HG03060 (cell line): ENCODE measurements around the gene GIMAP5.

ENCODE experiments used
- ATAC-seq: cut with Tn5 transposase; IDR thresholded peaks from one replicate; pipeline ENCODE4 v1.9.1; 2021; ENCODE audit warnings: low read depth, moderate number of reproducible peaks; ENCODE audit not compliant: unreplicated experiment

GIMAP5 gene

DNA sequence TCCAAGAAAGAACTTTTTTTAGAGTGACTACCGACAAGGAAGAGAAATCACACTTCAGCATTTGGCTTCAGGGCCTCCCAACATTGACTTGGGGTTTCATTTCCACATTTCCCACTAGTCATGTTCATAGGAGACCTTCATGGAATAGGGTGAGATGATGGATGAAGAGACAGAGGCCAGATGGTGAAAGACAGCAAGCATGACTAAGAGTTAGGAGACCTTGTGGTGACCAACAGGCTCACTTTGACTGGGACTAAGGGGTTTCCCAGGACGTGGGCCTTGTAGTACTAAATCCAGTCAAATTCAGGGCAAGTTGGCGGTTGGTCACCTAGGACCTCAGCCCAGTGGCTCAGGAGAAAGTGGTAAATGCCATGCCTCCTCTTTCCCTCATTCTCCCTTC lies 3.0 kb upstream of the GIMAP5 start:
- no peak for ATAC-seq

DNA sequence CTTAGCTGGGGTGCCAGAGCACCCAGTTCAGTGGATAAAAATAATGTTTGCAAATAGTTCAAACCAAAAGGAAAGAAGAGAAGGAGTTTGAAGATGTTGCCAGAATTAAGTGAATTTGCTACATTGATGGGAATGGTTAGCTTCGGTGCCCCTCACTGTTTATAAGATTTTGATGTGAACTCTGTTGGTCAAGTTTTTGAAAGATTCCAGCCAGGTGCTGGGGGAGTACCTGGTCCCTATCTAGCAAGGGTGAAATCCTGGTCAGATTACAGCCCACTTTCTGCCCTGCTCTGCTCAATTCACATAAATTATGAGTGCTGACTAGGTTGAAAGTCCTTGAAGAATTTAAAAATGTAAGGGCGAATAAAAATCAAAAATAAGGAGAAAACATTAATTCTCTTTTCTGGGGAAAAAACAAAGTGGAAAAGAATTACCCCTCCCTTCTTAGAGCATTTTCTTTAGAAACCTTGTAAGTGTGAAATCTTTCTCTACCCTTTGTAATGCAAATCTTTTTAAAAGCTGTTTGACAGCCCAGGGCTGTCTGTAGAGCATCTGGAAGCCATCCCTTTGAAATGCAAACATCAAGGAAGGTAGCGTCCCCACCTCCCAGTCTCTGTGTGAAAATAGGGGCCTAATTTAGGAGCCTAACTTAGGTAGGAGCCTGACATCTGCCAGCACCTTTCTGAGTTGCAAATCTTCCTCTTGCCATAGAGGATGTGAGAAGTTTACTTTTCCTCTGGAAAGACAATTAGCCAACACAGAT lies 1.4 kb upstream of the GIMAP5 start:
- ATAC-seq, result no peak

DNA sequence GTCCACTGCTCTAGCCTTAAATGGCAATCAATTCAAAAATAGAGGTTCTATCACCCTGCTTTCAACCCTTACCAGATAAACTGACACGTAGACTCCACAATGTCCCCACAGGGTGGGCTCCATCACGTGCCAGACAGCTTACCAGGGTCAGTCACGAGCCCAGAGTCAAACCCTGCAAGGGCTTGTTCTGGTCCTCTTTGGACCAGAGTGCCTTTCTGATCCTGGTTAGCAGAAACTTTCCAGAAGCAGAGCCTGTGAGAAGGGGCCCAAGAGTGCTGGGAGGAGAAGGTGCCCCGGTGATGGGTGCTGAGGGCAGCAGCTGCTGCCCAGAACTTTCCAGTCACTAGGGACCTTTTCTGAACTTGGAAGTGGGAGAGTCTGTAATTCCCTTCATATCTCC lies 354 bp upstream of the GIMAP5 start:
- ATAC-seq, result no peak

DNA sequence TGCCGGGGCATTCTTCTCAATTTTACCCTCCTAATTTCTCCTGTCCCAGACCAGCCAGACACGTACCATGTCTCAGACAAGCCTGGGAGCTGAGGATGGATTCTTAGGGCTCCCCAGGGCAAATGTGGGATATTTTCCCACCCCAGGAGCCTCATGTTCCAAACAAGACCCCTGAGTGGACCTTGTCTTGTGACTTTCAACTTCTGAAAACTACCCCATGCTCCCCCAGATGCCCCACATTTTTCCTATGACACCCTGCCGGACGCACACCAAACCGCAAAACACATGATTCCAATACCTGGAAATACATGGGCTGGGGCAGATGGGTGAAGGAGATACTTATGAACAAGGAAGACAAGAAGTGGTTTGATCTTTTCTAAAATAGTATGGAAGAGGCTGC lies 874 bp downstream of the GIMAP5 start:
- ATAC-seq, result no peak

DNA sequence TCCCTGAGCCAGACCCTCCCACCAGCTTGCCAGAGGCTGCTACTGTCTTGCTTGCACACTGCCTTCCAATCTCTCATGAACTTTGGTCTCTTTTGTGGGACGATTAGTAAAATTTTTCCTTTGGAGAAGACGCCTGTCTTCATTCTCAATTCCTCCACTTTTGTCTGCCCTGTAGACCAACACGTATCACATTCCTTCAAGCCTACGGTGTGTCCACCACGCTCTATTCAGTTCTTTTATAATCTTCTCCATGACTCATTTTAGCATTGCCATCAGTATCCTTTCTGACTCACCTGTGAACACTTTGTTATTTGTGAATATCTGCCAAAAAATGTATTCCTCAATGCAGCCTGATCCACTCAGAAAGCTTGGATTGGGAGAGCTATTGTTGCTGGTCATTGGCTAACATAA lies 1.4 kb downstream of the GIMAP5 start:
- ATAC-seq, result no peak

DNA sequence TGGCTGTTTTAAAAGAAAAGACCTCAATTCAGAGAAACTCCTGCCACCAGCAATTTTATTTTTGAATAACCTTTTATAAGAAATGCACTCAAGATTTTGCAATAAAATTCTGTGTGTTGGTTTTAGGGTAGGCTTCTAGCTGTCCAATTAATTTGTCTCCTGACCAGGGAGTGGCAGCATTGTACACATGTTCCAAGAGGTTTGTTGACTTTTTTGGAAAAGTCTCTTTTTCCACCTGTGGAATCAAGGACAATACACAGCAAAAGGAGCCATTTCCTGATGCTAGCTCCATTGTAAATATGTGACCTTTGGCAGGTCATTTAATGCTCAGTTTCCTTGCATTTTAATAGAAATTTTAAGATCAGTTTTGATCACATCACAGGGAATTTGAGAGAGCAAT lies 1.8 kb downstream of the GIMAP5 start:
- no peak for ATAC-seq

DNA sequence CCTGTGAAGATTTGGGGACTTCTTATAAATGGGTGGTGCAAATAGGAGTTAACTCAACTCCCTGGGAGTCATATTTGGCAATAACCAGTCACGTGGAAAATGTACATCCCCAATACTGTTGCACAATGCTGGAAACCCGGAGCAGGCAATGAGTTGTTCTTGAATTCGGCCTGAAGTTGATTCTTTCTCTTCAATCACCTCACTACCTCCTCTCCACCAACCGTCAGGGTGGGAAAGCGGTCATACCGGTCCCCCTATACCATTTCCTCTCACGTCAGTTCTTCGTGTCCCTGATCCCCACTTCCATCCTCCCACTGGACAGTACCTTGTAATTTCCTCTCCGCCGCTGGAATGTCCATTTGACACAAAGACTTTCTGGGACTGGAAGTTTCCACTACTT lies 2.8 kb downstream of the GIMAP5 start:
- no peak for ATAC-seq

DNA sequence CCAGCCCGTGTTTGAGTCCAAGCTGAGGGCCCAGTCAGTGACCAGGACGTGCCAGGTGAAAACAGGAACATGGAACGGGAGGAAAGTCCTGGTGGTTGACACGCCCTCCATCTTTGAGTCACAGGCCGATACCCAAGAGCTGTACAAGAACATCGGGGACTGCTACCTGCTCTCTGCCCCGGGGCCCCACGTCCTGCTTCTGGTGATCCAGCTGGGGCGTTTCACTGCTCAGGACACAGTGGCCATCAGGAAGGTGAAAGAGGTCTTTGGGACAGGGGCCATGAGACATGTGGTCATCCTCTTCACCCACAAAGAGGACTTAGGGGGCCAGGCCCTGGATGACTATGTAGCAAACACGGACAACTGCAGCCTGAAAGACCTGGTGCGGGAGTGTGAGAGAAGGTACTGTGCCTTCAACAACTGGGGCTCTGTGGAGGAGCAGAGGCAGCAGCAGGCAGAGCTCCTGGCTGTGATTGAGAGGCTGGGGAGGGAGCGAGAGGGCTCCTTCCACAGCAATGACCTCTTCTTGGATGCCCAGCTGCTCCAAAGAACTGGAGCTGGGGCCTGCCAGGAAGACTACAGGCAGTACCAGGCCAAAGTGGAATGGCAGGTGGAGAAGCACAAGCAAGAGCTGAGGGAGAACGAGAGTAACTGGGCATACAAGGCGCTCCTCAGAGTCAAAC lies 5.2 kb downstream of the GIMAP5 start:
- no peak for ATAC-seq

DNA sequence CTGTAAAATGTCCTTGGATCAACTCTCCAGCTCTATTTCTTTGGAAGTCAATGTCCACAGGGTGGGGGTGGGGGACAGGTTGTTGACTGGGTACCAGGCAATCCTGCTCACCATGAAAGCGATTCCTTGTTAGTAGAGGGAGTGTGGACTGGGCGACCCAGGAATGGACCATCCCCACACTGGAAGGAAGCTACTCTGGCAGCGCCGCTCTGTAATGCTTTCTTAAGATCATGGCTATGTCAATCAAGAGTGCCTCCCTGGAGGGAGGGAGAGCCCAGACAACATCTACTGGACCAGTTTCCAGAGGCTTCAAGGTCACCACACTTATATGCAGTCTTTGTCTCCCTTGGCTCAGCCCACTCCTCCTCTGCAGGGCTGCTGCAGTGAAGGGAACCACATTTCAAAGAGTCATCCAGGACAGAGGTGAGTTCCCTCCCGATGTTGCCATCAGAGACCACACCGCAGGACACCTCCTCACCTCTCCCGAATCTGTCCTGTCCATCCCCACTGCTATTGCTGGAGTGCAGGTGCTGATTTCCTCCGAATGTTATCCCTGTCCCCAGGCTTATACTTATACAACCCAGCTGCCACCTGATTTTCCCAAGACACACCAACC lies 6.9 kb downstream of the GIMAP5 start:
- no peak for ATAC-seq

DNA sequence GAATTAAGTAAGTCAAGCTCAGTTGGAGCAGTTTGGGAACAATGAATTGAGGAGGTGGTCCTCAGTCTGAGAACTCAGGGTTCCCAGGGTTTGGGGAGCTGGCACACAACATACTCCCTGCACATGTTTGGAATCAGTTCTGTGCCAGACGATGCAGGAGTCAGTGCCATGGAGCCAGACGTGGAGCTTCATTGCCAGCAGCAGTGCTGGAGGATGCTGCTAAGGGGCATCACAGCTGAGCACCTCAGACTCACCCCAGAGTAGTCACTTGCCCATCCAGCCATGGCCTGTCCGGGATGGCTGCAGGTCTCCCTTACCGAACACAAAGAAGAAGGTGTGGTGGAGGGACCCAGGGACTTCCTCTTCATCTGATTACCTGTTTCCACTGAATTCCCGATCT lies 7.9 kb downstream of the GIMAP5 start:
- no peak for ATAC-seq

DNA sequence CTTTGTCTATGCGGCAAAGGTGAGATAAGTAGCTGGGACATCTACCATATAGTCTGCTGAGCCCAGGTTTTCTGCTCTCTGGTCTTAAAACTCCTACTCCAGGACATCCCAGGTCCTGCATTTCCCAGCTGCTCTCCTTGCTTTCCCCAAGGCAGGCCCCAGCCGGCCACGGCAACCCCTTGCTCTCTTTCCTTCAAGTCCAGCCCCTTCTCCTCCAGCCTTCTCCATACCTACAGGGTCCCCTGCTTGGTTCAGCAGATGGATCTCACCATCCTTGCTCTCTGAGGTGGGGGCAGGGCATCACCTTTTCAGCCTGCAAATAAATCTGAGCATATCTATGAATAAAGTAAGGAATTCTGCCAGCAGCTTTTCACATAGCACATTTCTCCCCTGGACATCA lies 8.7 kb downstream of the GIMAP5 start:
- no peak for ATAC-seq

DNA sequence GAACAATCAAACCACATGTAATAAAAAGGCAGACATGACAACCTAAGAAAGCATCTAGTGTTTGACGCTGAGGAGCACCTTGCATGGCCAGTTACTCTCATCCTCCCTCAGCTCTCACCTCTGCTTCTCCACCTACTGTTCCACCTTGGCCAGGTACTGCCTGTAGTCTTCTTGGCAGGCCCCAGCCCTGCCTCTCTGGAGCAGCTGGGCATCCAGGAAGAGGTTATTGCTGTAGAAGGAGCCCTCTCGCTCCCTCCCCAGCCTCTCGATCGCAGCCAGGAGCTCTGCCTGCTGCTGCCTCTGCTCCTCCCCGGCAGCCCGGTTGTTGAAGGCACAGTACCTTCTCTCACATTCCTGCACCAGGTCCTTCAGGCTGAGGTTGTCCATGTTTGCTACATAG lies 9.7 kb downstream of the GIMAP5 start:
- ATAC-seq, result no peak

DNA sequence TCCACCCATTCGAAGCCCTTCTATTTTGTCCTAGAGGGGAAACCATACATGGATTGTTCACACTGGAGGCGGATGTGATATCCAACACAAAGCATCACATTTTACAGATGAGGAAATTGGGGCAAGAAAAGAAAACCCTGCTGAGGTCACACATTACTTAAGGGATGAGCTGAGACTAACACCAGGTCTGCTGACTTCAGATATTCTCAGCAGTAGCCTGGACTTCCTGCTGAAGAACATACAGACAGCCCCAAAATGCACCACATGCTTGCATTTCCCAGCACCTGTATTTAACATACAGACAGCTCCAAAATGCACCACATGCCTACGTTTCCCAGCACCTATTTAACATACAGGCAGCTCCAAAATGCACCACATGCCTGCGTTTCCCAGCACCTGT lies 11.2 kb downstream of the GIMAP5 start:
- no peak for ATAC-seq

DNA sequence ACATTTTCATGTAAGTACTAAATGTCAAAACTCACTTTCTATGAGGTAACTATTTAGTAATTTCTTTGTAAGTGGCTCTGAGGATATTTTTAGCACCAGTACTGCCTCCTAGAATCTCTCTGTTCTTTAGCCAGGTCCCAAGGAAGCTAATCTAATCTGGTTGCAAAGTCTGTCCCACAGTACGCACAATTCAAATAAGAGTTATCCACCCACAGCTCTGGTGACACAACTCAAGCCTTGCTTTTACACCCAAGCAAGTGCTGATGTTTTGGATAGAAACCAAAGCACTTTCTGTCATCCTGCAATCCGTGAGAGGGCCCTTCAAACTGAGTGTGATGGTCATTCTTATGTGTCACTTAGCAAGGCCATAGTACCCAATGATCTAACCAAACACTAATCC lies 14.5 kb downstream of the GIMAP5 start:
- no peak for ATAC-seq

DNA sequence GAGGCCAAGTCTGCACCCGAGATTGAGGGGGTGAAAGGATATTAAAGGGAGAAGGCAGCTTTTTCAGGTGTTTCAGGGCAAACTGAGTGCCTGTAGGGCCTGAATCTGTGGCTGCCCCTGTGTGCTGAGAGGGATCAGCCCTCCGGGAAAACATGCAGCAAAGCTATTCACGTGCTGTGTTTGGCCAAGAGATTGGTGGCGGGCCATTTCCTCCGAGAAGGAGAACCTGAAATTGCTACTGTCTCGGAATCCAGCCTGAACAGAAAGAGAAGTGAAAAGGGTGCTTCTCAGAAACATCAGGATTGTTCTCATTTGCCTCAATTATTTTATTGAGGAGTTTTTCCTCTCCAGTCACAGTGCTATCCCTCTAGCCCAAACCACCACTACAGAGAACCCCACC lies 16.0 kb downstream of the GIMAP5 start:
- ATAC-seq, result no peak

DNA sequence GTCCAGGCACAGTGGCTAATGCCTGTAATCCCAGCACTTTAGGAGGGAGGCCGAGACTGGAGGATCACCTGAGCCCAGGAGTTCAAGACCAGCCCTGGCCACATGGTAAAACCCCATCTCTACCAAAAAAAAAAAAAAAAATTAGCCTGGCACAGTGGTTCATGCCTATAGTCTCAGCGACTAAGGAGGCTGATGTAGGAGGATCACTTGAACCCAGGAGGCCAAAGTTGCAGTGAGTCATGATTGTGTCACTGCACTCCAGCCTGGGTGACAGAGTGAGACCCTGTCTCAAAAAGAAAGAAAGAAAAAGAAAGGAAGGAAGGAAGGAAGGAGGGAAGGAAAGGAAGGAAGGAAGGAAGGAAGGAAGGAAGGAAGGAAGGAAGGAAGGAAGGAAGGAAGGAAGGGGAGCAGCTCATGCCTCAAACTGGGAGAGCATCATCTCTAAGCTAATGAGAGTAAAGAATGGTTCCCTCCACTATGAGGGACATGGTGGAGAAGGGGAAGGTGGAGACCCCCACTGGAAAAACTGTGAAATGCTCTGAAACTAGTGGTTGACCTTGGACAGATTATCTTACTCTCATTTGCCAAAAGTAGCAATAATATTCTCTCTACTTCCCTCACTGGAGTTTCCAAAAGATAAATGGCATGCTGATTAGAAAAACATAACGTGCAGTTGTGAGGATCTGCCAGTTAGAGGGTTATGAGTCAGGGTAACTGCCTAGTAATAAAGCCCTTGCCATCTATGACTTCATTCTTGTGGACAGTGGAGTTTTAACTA lies 16.8 kb downstream of the GIMAP5 start:
- ATAC-seq, result no peak

DNA sequence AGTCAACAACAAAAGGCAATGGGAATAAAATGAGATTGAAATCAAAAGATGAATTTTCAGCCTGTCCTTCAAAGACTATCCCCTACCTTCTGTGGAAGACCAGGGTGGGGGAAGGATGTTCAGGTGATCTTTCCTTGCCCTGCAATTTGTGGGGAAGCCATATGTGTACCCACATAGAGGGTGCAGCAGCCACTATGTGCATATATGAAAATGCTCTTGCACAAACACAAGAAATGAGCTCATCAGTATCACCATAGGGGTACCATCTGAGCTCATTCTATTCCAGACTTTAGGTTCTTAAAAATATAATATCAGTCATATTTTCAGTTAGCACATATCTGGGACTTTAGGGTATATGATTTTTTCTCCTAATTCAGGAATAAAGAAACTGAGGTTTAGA lies 17.7 kb downstream of the GIMAP5 start:
- ATAC-seq, result no peak

DNA sequence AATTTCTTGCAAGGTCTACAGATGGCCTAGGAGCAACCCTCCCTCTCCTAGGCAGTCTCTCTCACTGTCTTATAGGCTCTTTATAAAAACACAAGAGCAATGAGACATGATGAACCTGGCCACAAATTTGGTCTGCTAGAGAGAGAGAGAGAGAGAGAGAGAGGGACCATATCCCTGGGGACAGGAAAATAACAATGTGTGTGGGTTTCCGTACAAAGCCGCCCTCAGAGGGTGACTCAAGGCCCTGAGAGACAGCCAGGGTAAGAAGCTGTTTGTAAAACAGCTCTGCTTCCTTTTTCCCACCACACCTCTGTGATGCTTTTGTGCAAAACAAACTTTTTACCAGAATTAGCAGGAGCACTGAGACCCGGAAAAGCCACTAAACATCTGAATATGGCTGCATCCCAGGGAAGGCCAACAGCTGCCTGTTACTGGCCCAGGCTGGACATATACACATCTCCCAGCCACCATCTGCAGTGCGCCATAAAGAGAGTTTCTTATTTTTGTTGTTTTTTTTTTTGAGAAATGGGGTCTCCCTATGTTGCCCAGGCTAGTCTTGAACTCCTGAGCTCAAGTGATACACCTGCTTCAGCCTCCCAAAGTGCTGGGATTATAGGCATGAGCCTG lies 18.4 kb downstream of the GIMAP5 start:
- ATAC-seq, result peak; percentile 52

DNA sequence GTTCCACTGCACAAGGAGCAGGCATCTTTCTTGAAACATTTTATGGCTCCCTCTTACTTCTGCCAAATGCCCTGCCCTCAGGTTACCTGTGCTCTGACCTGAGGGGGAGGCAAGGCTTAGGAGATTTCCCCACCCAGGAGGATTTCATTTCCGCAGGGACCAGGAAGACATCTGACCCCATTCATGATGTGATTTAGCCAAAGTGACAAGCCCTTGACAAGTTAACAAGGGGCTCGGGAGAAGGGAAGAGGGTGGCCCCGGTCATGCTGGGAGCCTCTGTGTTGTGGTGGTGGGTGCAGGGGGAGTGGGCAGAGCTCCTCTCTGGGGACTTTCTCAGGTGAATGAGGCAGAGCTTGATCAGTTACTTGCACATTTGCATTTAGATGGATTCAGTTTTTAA lies 18.9 kb downstream of the GIMAP5 start:
- no peak for ATAC-seq

DNA sequence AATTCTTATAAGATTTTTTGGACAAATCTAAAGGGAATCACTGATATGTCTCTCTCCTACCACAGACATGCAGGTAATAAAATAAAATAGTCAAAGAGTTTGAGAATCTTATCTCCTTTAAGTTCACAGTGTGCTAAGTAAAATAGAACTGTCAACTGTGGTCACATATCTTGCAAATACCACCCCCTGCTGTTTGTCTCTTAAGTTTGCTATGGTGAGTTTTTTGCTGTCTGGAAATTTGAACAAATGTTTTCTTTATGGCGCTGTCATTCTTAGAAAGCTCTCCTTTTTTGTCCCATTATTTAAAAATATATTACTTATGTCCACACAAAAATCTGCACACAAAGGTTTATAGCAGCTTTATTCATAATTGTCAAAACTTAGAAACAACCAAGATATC lies 19.6 kb downstream of the GIMAP5 start:
- no peak for ATAC-seq

DNA sequence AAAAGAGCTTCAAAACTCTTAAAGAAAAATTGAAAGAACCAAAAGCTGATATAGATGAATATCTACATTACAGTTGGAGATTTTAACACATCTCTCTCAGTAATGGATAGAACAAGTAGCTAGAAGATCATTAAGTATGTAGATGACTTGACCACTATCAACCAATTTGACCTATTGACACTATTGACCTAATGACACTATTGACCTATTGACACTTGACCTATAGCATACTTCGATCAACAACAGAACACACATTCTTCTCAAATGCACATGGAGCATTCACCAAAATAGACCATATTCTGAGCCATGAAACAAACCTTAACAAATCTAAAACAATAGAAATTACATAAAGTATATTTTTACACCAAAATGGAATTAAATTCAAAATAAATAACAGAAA lies 22.3 kb downstream of the GIMAP5 start:
- ATAC-seq, result no peak
